ENCODE data around the gene GPR15LG. TPM values are rescaled to one million over a fixed set of nuclear protein-coding genes. Genes with fewer than 3 reads are reported as not detected.

GPR15LG gene
- total and polyA plus RNA-seq, 10 of the 15 experiments (the other 5 are each of a cell fraction or from before 2014, with no cell fraction given), result 1.1 to 12.2 (median 1.4) TPM

GRCh38 chr10:84139126-84140035 lies 34.2 kb upstream of the GPR15LG start, which contains the start of gene GHITM:
Gene GHITM (plus strand): TSS chr10:84139509. CDS start chr10:84141501, 1,992 bp downstream.
- intact Hi-C loops (cut with micrococcal nuclease; ENCODE audit: unreplicated experiment) (no loop called here), in situ Hi-C loops (cut with MboI) (loop anchor here (5.0 to 10.0 kb wide), 2 partner anchors 65 to 188 kb away; partner anchors contain the start of gene CCSER2)
- Histone ChIP-seq H3K4me3 (peak within 1 kb of the TSS; percentile 84), H3K27ac (ENCODE audit: control insufficient read depth, insufficient read depth) (peak within 1 kb of the TSS; percentile 88), H3K4me1 (ENCODE audit: control insufficient read depth, insufficient read depth, low read length) (no peaks in the 10 kb centered on the region), H2AFZ (ENCODE audit: control insufficient read depth, low read depth, low read length) (peak within 1 kb of the TSS; percentile 88), H3K36me3 (ENCODE audit: control insufficient read depth in 2 of 2, insufficient read depth in 2 of 2, low read length in 1 of 2) (peaks cover 0 to 5% of the 10 kb centered on the region in 2 experiments; a peak in 3 of 4 replicates), H3K9ac (ENCODE audit: control insufficient read depth, insufficient read depth, low read length) (peak within 1 kb of the TSS; percentile 86), H3K9me3 (replicated peaks; ENCODE audit: control insufficient read depth, insufficient read depth, low read length) (no peaks in the 10 kb centered on the region), H3K79me2 (ENCODE audit: control insufficient read depth, insufficient read depth, low read length) (peaks cover 24% of the 10 kb centered on the region), H3K27me3 (replicated peaks in 1 of 2; ENCODE audit: control insufficient read depth in 2 of 2, insufficient read depth in 2 of 2, low read length in 1 of 2) (no peaks in the 10 kb centered on the region), H4K20me1 (ENCODE audit: control insufficient read depth, insufficient read depth) (no peaks in the 10 kb centered on the region), H3K4me2 (ENCODE audit: control insufficient read depth, insufficient read depth) (peak within 1 kb of the TSS; percentile 84)
- BruUV-seq (replicated peaks), result no TSS peak
- SMC1A ChIA-PET (ENCODE audit: uncharacterized antibody, unreplicated experiment), result interaction anchor here (1.1 to 4.7 kb wide), 6 partner anchors 9 to 66 kb away, joined by 3 to 34 read pairs (median 4); no protein-coding TSS in a partner anchor
- WGBS (ENCODE audit: insufficient coverage, insufficient replicate concordance, low lambda C conversion rate, missing lambda C conversion rate), result under 1% methylated on average over 61 of the region's 61 CpGs
- POLR2A ChIA-PET, result interaction anchor here (0.6 to 1.7 kb wide), 5 partner anchors 9 to 255 kb away, joined by 3 to 5 read pairs (median 3); no protein-coding TSS in a partner anchor
- RAD21 ChIA-PET (ENCODE audit: unreplicated experiment), result interaction anchor here (0.9 to 2.9 kb wide), 5 partner anchors 9 to 1231 kb away, joined by 3 to 18 read pairs (median 3); no protein-coding TSS in a partner anchor
- ATAC-seq (peak; percentile 98), DNase-seq (ENCODE audit: low read depth, low spot score) (peak; percentile 92), FAIRE-seq (peak; percentile 99)
- CTCF ChIA-PET, result interaction anchor here (0.6 to 5.7 kb wide), 6 partner anchors 9 to 75 kb away, joined by 3 to 53 read pairs (median 5); partner anchors contain the start of gene GPR15LG
- no peak for TF ChIP-seq BCLAF1 (IDR thresholded peaks at IDR 0.05)
- no peak for TF ChIP-seq EZH2 (IDR thresholded peaks at IDR 0.05; ENCODE audit: borderline replicate concordance, control insufficient read depth, low read depth, low read length)
- peak; percentile 73 for TF ChIP-seq SKIL (IDR thresholded peaks at IDR 0.05; ENCODE audit: low read depth, poor library complexity, severe bottlenecking)
- no peak for TF ChIP-seq HDAC2 (IDR thresholded peaks at IDR 0.05)
- peak; percentile 85; the same call in 1 of the 2 replicates for TF ChIP-seq ESRRA (IDR thresholded peaks at IDR 0.05; ENCODE audit: low read length)
- TF ChIP-seq PBX3 (IDR thresholded peaks at IDR 0.05; ENCODE audit: insufficient replicate concordance, low read depth, low read length), result peak; percentile 10
- no peak for TF ChIP-seq MEF2B (IDR thresholded peaks at IDR 0.05; ENCODE audit: partially characterized antibody, poor library complexity, severe bottlenecking)
- TF ChIP-seq E2F4 (IDR thresholded peaks at IDR 0.05; ENCODE audit: low read depth, low read length), result no peak
- peak; percentile 94 for TF ChIP-seq ATF7 (IDR thresholded peaks at IDR 0.05; ENCODE audit: low read depth)
- no peak for TF ChIP-seq RBBP5 (conservative IDR thresholded peaks at IDR 0.05)
- no peak for TF ChIP-seq MTA3 (IDR thresholded peaks at IDR 0.05; ENCODE audit: borderline replicate concordance, low read length)

Measured in GM12878 (cell line).